HL-60/S4 treated with phorbol 12-myristate 13-acetate at 8.2 ng/mL for 4 days and 3 days (cell line): ENCODE results near the gene ATP6V1F.

Source experiments
- in situ Hi-C: fragments of 300-500 bp; cut with MboI; formaldehyde crosslinking; loops from 2 replicates; pipeline ENCODE4 v1.15.0; 2022; ENCODE audit warnings: low sequenced_read_pairs

ATP6V1F gene

DNA sequence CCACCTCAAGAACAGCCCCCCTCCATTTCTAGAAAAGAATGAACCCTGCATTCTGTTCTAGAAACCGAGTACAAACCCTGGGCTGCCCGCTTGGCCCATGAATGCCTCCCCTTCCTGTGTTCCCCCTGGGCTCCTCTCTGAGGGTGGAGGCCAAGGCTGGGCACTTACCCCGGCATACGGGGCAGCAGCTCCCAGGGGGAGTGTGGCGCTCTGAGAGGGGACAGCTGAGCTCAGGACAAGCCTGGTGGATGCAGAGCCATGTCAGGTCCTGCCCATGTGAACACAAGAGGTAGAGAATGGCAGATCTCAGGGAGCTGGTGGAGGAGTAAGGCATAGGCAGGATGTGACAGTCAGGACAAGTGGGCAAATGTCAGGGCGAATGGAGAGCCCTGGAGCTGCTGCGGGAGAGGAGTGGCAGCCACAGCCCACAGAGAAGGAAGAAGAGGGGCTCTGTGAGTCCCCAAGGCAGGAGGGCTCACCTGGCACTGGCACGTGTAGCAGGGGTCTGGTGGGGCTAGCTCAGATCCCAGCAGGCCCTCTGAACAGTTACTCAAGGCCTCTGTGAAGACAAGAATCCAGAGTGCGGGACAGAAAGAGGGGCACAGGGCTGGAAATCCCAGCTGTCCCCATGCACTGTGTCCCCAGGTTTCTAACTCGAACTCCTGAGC, 18.9 kb downstream of the ATP6V1F start:
- in situ Hi-C loops: no loop called here

DNA sequence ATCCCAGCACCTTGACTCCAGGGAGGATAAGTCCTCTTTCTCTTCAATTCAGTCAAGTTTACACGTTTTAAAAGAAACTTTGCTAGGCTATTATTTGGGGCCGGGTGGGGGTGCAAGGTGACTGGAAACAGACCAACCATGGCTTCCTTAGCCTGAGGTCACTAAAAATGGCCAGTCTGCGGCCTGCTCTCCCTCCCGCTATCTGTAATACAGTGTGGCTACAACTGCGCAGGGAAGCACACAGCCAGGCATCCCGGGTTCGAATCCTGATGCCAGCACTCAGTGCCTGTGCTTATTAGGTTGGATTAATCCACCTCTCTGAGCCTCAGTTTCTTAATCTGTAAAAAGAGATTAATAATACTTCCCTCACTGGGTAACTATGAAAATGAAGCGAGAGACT, 19.5 kb downstream of the ATP6V1F start:
- in situ Hi-C loops: no loop called here

DNA sequence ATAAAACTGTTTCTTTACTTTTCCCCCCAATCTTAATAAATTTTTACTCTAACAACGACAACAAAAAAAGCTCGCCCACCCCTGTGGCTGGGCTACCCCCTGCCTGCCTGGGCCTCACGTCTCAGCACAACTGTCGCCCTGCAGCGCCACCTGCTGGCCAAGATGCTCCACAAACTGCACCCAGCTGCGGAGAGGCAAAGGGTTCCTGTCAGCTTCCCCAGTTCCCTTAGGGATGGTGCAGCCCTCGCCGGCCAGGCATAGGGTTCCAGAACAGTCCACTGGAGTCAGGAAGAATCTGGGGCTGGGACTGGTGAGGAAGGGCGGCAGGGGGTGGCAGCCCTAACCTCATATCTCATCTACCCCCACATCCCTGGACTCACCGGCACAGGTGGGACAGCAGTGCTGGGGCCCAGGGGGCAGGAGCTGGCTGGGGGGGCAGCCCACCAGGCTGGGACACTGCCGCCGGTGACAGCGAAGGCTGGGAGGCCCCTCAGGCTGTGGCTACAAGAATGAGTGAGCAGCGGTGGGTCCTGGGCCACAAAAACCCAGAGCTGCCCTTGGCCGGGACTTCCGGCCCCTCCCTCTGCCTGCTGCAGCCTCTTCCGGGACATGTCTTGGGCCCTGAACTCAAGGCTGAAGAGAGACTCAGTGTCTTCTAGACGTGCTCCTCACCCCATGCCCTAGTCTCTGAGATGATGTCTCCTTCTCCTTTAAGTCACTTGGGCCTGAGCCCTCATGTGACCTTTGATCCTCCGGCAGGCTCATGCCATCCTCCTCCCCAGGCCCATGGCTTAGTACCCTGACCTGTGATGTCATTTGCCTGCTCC, 21.2 kb downstream of the ATP6V1F start:
- in situ Hi-C loops: no loop called here

DNA sequence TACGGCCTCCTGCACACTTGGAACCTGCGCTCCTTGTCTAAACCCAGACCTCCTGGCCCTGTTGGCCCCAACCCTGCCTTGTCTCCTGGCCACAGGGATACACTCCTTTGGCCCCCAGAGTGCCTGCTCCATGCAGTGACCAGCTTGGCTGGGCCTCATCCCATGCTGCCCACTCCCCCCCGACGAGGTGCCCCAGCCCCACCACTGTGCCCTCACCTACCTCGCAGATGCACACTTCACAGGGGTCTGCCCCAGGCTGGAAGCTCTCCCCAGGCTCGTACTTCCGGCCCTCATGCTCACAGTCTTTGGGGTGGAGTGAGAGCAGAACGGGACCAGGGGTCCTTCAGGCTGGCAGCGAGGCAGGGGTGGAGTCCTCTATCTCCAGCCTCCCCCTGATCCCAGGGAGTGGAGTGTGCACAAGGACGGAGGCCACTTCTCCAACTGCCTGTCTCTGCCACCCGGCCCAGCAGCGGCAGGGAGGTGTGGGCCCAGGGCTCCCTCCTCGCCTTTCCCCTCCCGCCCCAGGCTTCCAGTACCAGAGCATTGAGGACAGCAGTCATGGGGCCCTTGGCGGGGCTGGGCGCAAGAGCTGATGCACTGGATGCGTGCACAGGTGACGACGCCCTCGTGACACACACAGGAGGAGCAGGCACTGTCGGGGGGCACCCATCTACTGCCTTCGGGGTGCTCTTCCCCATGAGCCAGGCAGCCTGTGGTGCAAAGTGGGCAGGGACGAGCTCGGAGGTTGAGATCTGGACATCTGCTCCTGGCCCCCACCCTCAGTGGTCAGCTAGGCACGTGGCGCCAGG, 22.1 kb downstream of the ATP6V1F start:
- in situ Hi-C loops: no loop called here

DNA sequence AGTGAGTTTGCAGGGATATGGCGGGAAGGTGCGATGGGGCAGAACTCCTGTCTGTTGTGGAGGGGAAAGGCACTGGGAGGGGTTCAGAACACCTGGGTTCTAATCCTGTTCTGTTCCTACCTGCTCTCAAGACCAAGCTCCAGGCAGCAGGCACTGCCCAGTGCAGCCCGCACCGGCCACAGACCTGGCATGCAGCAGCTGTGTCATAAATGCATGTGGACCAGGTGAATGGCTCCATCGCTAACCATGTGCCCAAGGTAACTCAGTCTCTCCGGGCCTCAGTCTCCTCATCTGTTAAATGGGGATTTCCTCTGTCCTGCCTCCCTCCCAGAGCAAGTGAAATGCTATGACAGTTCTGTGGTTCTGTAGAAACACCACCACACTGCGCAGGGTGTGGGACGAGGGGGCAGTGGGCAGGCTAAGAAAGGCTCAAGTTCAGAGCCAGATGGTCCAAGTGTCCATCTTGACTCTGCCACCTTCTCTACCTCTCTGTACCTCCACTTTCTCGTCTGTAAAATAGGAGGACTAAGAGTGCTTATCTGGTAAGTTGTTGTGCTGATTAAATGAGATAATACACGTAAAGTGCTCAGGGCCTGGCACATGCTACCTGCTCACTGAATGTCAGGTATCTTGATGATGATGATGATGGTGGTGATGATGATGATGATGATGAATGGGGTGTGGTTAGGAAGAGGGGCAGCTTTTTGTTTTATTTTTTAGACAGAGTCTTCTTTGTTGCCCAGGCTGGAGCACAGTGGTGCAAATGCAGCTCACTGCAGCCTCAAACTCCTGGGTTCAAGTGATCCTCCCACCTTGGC, 22.9 kb downstream of the ATP6V1F start:
- in situ Hi-C loops: no loop called here

DNA sequence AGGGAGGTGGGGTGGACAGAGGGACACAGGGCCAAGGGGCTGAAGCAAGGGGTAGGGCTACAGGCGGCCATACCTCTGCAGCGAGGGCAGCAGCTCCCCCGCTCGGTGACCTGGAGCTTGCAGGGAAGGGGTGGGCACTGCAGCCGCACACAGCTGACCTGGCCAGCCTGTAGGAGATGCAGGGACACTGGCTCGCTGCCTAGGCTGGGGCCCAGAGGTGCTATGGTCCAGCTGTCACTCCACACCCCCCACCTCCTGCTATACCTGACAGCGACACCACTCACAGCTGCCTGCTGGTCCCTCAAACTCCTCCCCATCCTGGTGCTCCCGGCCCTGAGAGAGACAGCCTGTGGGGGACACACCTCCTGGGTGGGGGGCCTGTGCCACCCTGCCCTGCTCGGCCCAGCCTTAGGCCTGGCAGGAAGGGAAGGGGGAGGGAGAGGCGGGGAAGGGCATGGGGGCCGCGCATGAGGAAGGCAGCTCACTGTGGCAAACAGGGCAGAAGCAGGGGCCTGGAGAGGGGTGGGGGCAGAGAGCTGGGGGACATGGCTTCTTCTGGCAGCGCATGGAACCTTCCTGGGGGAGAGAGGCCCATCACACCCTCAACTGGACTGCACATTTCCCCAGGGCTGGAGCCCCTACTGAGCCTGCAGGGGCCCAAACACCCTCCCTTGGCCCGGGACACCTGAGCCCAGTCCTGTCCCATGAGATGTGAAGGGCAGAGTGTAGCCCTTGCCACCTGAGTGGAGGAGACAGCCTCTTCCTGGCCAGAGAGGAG, 23.9 kb downstream of the ATP6V1F start:
- in situ Hi-C loops: no loop called here

DNA sequence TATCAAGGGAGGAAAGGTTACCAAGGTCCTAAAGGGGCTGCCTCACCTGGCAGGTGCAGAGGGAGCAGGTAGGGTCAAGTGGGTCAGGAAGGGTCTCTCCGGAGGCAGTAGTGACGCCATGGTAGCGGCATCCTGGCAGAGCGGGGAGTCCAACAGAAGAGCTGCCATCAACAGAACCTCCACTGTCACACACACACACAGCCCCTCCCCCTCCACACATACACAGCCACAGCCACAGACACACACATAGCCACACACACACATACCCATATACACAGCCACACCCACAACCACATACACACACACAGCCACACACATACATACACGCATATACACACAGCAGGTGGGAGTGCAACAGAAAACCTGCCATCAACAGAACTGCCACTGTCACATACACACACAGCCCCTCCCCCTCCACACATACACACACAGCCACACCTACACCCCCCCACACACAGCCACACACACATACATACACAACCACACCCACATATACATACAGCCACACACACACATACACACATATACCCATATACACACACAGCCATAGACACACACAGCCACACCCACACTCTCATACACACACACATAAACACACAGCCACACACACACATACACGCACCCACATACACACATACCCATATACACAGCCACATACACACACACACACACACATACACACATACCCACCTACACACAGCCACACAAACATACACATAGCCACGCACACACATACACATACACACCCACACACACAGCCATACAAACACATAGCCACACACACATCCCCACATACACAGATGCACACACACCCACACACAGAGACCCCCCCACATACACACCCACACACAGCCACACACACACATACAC, 24.7 kb downstream of the ATP6V1F start:
- in situ Hi-C loops: no loop called here

DNA sequence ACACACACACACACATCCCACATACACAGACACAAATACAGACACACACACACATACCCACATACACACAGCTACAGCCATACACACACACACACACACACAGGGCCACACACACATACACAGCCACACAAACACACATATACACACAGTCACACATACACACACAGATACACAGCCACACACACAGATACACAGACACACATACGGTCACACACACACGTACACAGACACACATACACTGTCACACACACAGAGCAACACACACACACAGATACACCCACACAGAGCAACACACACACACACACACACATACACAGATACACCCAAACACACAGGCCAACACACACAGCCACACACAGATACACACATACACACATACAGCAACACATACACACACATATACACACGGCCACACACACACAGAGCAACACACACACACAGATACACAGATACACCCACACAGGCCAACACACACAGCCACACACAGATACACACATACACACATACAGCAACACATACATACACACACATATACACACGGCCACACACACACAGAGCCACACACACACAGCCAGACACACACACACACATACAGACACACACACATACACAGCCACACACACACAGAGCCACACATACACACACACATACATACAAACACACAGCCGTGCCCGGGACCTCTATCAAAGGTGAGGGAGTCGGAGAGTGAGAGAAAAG, 25.5 kb downstream of the ATP6V1F start:
- in situ Hi-C loops: no loop called here

DNA sequence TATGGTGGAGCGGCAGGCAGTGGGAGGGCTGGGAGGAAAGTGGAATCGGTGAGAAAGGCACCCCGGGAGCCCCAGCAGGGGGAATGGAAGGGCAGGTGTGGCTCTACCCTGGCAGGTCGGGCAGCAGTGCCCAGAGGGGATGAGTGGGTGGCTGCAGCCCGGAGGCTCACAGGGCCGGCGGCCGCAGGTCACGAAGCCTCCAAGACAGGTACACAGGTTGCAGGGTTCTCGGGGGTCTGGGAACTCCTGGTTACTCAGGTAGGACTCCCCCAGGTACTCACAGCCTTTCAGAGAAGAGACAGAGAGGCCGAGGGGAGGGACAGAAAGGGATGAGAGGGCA, 26.1 kb downstream of the ATP6V1F start:
- in situ Hi-C loops: no loop called here

DNA sequence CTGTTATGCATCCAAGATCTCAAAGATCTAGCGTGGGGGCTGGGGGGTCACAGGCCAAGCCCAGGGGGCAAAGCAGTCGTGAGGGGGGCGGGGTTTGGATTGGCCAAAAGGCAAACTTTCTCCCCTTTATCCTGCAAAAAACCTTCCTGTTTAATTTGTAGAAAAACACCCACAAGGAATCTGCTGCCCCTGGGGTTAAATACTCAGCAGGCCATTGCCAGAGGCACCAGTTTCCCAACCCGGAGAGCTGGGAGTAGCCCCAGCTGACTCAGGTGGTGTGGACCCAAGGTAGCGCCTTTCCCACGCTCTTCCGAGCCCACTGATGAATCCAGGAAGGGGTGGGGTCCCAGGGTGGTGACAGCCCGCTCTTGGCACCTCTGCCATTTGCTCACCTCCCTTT, 26.5 kb downstream of the ATP6V1F start:
- in situ Hi-C loops: no loop called here

DNA sequence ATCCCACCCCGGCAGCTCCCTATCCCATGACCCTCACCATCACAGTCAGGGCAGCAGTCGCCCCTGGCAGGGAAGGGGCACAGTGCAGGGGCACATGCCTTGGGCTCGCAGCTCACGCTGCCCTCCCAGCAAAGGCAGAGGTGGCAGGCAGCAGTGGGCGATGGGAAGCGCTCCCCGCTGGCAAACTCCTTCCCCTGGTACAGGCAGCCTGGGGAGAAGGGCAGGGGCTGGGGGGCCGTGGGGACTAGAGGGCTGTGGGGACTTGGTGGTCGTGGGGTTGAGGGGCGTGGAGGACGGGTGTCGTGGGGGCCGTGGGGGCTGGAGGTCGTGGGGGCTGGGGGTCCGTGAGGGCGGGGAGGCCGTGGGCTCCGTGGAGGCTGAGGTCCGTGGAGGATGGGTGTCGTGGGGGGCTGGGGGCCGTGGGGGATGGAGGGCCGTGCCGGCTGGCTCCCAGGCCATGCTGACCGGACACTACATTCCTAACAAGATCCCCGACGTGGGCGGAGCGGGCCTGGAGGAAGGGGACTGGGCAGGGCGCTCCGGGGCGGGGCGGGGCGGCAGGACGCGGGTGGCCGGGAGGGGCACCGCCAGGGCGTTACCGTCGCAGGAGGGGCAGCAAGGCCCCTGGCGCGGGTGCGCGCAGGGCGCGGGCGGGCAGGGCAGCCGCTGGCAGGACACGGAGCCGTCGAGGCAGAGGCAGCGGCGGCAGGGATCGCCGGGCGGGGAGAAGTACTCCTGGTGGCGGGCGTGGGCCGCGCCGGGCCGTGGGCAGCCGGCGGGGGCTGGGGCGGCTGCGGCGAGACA, 27.9 kb downstream of the ATP6V1F start:
- in situ Hi-C loops: no loop called here

DNA sequence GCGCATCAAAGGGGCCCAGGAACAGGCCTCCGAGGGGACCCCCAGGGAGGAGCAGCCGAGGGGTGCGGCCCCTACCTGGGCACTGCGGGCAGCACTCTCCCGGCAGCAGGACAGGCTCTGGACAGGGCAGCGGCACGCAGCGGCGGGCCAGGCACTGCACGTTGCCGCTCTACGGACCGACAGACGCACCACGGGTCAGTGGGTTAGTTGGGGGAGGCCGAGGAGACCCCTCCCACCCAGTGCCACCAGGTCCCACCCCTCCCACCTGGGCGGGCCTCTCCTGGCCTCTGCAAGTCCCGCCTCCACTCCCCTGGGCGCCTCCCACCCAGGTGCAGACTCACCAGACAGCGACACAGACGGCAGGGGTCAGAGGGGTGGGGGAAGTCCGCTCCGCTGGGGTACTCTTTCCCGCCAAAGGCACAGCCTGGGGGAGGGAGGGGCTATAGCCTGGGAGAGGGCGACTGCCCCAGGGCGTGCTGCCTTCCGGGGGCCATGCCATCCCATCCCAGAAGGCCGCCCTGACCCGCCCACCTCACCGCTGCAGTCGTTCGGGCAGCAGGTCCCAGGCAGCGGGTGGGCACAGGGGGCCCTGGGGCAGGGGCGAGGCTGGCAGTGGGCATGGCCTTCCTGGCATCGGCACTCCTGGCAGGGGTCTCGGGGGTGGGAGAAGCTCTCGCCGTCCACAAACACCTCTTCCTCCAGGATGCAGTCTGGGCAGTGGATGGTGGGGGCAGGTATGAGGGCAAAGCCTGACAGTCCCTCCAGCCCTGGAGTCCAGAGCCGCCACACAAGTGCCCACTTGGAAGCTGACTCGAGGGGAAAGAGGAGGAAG, 28.7 kb downstream of the ATP6V1F start:
- in situ Hi-C loops: no loop called here

DNA sequence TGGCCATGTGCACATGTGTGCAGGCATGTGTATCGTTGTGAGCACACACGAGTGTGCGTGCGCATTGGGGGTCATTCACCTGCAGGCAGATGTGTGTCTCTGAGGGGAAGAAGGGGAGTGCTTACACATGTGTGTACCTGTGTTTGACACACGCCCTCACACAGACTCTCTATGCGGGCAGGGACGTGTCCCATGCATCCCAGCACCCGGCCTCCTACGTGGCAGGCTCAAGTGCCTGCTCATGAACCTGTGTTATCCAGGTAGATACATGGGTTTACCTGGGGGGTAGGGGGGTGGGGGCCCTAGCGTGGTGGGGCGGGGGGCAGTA, 29.2 kb downstream of the ATP6V1F start:
- in situ Hi-C loops: no loop called here

DNA sequence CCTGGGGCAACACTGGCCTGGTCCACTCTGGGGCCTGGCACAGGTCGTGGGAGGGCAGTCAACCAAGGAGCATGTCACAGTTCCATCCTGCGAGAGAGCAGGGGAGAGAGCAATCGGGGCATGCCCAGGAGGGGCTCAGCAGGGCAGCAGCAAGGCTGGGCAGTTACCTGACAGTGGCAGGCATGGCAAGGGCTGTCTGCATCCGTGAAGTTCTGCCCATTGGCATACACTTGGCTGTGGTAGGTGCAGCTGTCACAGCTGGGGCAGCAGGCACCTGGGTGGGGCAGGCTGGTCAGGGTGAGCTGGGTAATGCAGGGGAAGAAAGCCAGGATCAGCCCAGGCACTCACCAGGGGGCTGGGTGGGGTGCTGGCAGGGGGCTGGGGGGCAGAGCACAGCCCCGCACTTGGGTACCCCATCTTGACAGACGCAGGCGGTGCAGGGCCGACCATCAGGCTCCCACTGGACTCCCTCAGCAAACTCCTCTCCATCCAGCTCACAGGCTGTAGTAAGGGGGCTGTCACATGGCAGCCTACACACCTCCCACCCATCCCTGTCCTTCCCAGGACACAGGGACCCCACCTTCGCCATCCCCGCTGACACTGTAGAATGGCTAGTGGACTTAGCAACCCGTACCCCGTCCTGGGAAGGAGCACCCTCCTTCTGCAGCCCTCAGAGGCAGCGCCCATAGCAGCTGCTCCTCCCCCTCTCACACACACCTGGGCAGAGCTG, 30.0 kb downstream of the ATP6V1F start:
- in situ Hi-C loops: no loop called here

DNA sequence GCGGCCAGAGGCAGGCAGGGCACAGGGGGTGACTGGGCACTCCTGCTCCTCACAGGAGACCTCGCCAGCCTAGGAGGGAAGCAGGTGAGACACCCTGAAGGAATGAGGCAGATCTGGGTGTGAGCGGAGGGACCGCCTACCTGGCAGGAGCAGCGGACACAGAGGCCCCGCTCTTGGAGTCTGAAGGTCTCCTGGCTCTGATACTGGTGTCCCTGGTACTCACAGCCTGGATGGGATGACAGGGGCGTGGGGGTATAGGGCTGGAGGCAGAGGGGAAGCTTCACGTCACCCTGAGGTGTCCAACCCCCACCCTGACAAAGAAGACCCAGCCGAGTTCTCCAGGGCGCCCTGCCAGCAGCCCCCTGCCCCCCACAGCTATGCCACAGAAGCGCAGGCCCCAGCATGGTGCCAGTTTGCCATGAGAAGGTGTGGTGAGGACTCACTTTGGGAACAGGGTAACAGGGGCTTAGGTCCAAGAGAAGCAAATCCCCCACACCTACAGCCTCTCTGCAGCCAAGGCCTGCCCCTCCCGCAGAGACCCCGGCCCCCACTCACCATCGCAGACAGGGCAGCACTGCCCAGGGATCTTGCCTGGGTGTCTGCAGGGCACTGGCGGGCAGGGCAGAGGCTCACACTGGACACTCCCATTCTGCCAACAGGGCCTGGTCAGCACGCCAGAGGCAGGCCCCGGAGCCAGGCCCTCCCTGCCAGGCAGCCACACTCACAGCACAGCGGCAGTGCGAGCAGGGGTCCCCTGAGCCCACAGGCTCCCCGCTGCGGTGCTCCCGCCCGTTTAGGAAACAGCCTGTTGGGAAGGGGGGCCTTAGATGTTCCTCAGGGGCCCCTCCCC, 30.8 kb downstream of the ATP6V1F start:
- in situ Hi-C loops: no loop called here

DNA sequence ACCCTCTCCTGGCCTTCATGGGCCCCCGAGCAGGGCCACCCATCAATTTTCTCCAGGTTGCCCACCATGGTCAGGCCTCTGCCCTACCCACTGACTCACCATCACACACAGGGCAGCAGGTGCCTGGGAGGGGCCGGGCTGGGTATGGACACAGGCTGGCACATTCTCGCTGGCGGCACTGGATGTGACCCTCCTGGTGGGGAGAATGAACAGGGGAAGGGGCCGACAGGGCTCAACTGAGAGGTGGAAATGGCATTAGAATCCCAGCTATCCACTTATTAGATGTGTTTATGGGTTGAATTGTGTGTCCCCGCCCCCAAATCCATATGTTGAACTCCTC, 31.4 kb downstream of the ATP6V1F start:
- in situ Hi-C loops: no loop called here
